RPMI7951 (cell line): ENCODE measurements around the gene SDK2. TPM values are rescaled to one million over a fixed set of nuclear protein-coding genes. Genes with fewer than 3 reads are reported as not detected.
"Not testable (repeated sequence)": the region's sequence is repeated elsewhere in the genome, so short reads cannot be mapped to it uniquely, and the experiment has no call there.

ENCODE experiments used
- DNase-seq: peaks from one replicate; pipeline ENCODE4 v3.0.0-alpha.2; 2012; ENCODE audit warnings: low read depth
- total RNA-seq: library from RNA; depleted of rRNA; stranded (reverse); fragments of >200 nt; shearing (Covaris generic); gene quantifications from 2 replicates; pipeline ENCODE4 v1.2.3, GENCODE V29; 2014

SDK2 gene
- total RNA-seq, 1 experiment from 2014 or later = 1.1 TPM

GRCh38 chr17:73482251-73482716 is 162.0 kb downstream of the SDK2 start:
- DNase-seq = no peak

- DNase-seq = no peak
These were observed 162.6 kb downstream of the SDK2 start for GRCh38 chr17:73481676-73482075.

GRCh38 chr17:73480740-73481139 is 163.5 kb downstream of the SDK2 start:
- DNase-seq = no peak

- DNase-seq = no peak
These were observed 165.3 kb downstream of the SDK2 start for GRCh38 chr17:73478768-73479424.

GRCh38 chr17:73478334-73478733 is 165.9 kb downstream of the SDK2 start:
- no peak for DNase-seq

- DNase-seq = no peak
These were observed 167.3 kb downstream of the SDK2 start for GRCh38 chr17:73476890-73477350.

- peak; percentile 72 for DNase-seq
These were observed 169.8 kb downstream of the SDK2 start for GRCh38 chr17:73474370-73474988.

- not testable (repeated sequence) for DNase-seq
These were observed 171.5 kb downstream of the SDK2 start for GRCh38 chr17:73472715-73473114.

GRCh38 chr17:73471924-73472323 is 172.3 kb downstream of the SDK2 start:
- no peak for DNase-seq

GRCh38 chr17:73470316-73470826 is 173.9 kb downstream of the SDK2 start:
- no peak for DNase-seq

- no peak for DNase-seq
These were observed 174.9 kb downstream of the SDK2 start for GRCh38 chr17:73469311-73469710.

GRCh38 chr17:73468221-73468620 is 176.0 kb downstream of the SDK2 start:
- no peak for DNase-seq

GRCh38 chr17:73467651-73468050 is 176.6 kb downstream of the SDK2 start:
- no peak for DNase-seq

GRCh38 chr17:73466704-73467433 is 177.4 kb downstream of the SDK2 start:
- no peak for DNase-seq

GRCh38 chr17:73465953-73466230 is 178.4 kb downstream of the SDK2 start:
- no peak for DNase-seq

GRCh38 chr17:73465130-73465952 is 178.9 kb downstream of the SDK2 start:
- DNase-seq = no peak

- no peak for DNase-seq
These were observed 179.8 kb downstream of the SDK2 start for GRCh38 chr17:73464447-73464846.

- DNase-seq = no peak
These were observed 180.4 kb downstream of the SDK2 start for GRCh38 chr17:73463821-73464220.

GRCh38 chr17:73462823-73463222 is 181.4 kb downstream of the SDK2 start:
- DNase-seq = no peak

- no peak for DNase-seq
These were observed 184.3 kb downstream of the SDK2 start for GRCh38 chr17:73459980-73460379.

- no peak for DNase-seq
These were observed 188.5 kb downstream of the SDK2 start for GRCh38 chr17:73455767-73456166.
